ENCODE measurements around the gene CDRT4.

- TF ChIP-seq, protein P1, sequence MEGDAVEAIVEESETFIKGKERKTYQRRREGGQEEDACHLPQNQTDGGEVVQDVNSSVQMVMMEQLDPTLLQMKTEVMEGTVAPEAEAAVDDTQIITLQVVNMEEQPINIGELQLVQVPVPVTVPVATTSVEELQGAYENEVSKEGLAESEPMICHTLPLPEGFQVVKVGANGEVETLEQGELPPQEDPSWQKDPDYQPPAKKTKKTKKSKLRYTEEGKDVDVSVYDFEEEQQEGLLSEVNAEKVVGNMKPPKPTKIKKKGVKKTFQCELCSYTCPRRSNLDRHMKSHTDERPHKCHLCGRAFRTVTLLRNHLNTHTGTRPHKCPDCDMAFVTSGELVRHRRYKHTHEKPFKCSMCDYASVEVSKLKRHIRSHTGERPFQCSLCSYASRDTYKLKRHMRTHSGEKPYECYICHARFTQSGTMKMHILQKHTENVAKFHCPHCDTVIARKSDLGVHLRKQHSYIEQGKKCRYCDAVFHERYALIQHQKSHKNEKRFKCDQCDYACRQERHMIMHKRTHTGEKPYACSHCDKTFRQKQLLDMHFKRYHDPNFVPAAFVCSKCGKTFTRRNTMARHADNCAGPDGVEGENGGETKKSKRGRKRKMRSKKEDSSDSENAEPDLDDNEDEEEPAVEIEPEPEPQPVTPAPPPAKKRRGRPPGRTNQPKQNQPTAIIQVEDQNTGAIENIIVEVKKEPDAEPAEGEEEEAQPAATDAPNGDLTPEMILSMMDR (IDR thresholded peaks at IDR 0.05), result no peak
- TF ChIP-seq SIN3A (IDR thresholded peaks at IDR 0.05; ENCODE audit: borderline replicate concordance, low read depth, low read length), result no peak
- no peak for TF ChIP-seq GATA2 (CRISPR knock-in tag; IDR thresholded peaks at IDR 0.05)
- no peak for TF ChIP-seq CHD2 (IDR thresholded peaks at IDR 0.05; ENCODE audit: low read length, partially characterized antibody)
- no peak for TF ChIP-seq ZBTB33 (IDR thresholded peaks at IDR 0.05; ENCODE audit: borderline replicate concordance, low read depth)
- no peak for TF ChIP-seq MAX (IDR thresholded peaks at IDR 0.05; ENCODE audit: low read depth)
- TF ChIP-seq JUND (IDR thresholded peaks at IDR 0.05), result no peak
Observed at GRCh38 chr17:15408803-15409202, 58.6 kb downstream of the CDRT4 start.

Data from SK-N-SH (cell line).